Endothelial cell of umbilical vein (primary cell): ENCODE measurements around the gene AGAP4. TPM values are rescaled to one million over a fixed set of nuclear protein-coding genes. Genes with fewer than 3 reads are reported as not detected.
"Not testable (repeated sequence)": the region's sequence is repeated elsewhere in the genome, so short reads cannot be mapped to it uniquely, and the experiment has no call there.

Experiments
- Bru-seq: library from RNA; stranded (reverse); fragments of 400-500 nt; gene quantifications from one replicate; lab custom pipeline; 2021; lab: Mats Ljungman, UMichigan
- BruChase-seq, 2 experiments: library from RNA; stranded (reverse); fragments of 400-500 nt; gene quantifications; one replicate each; lab custom pipeline; 2021; lab: Mats Ljungman, UMichigan
- BruUV-seq: library from RNA; stranded (reverse); fragments of 400-500 nt; replicated peaks from 2 replicates; lab custom pipeline; 2021; lab: Mats Ljungman, UMichigan
- CTCF ChIA-PET: fragments of 300-600, 350-600 bp; sonication (Branson Sonifier 250); formaldehyde crosslinking; loops from one replicate; lab custom pipeline; 2021; ENCODE audit warnings: antibody characterized with exemption, inconsistent platforms; lab: Charles Lee
- POLR2A ChIA-PET: fragments of 300-600, 350-600 bp; sonication (Branson Sonifier 250); formaldehyde crosslinking; loops from one replicate; lab custom pipeline; 2021; ENCODE audit warnings: antibody characterized with exemption, inconsistent platforms; lab: Charles Lee
- DNase-seq: peaks from one replicate; pipeline ENCODE4 v3.0.0-alpha.2; 2011; ENCODE audit warnings: low read depth, low spot score
- FAIRE-seq: peaks from 2 replicates; lab custom pipeline; 2011; peaks lifted over from hg19 to GRCh38; lab: Jason Lieb, UNC
- H2AFZ ChIP-seq: 2 replicates; pipeline ENCODE4 v1.6.0; 2012; ENCODE audit warnings: low read depth, low read length, control low read depth, inconsistent platforms
- H3K27ac ChIP-seq: 2 replicates; pipeline ENCODE4 v1.5.1; 2011; ENCODE audit warnings: low read depth, mild to moderate bottlenecking, control low read depth, low read length, moderate library complexity; ENCODE audit not compliant: insufficient read depth
- H3K27me3 ChIP-seq, 2 experiments: 2 replicates each; pipeline versions ENCODE4 v1.6.0 to v1.6.1; 2011; ENCODE audit warnings: low read length in 2 of 2, mixed read lengths in 1 of 2; ENCODE audit not compliant: control insufficient read depth in 2 of 2, insufficient read depth in 2 of 2
- H3K36me3 ChIP-seq, 2 experiments: 2 replicates in 1 of 2; 3 replicates in 1 of 2; pipeline ENCODE4 v1.5.1; 2011; ENCODE audit warnings: low read length in 2 of 2, mild to moderate bottlenecking in 1 of 2, moderate library complexity in 1 of 2; ENCODE audit not compliant: control insufficient read depth in 2 of 2, insufficient read depth in 2 of 2; ENCODE audit errors: extremely low read depth in 1 of 2
- H3K4me1 ChIP-seq: 3 replicates; pipeline ENCODE4 v1.5.1; 2011; ENCODE audit warnings: mild to moderate bottlenecking, low read length; ENCODE audit not compliant: control insufficient read depth, insufficient read depth; ENCODE audit errors: extremely low read depth
- H3K4me2 ChIP-seq: 2 replicates; pipeline ENCODE4 v1.6.1; 2011; ENCODE audit warnings: low read length, control low read depth, mixed read lengths; ENCODE audit not compliant: insufficient read depth
- H3K4me3 ChIP-seq, 3 experiments: fragments of 200-600 bp in 1 of 3; sonication (generic), shearing (Covaris generic) in 1 of 3; replicated peaks in 1 of 3; 2 replicates each; pipeline ENCODE4 v1.5.1; 2011 to 2016; ENCODE audit warnings: control low read depth in 3 of 3, low read length in 3 of 3, mild to moderate bottlenecking in 2 of 3, inconsistent platforms in 1 of 3, low read depth in 1 of 3, moderate library complexity in 1 of 3; ENCODE audit not compliant: insufficient read depth in 1 of 3
- H3K79me2 ChIP-seq: 2 replicates; pipeline ENCODE4 v1.6.0; 2012; ENCODE audit warnings: low read length, inconsistent platforms; ENCODE audit not compliant: control insufficient read depth, insufficient read depth
- H3K9ac ChIP-seq: replicated peaks from 2 replicates; pipeline ENCODE3; 2011; ENCODE audit warnings: low read length, control low read depth; ENCODE audit not compliant: insufficient read depth; ENCODE audit errors: extremely low read depth
- H3K9me1 ChIP-seq: replicated peaks from 3 replicates; pipeline ENCODE4 v1.6.0; 2011; ENCODE audit warnings: mild to moderate bottlenecking, low read length; ENCODE audit not compliant: control insufficient read depth, insufficient read depth; ENCODE audit errors: extremely low read depth
- H3K9me3 ChIP-seq: replicated peaks from 2 replicates; pipeline ENCODE4 v1.5.1; 2012; ENCODE audit warnings: low read length, inconsistent platforms; ENCODE audit not compliant: control insufficient read depth, insufficient read depth
- H4K20me1 ChIP-seq: replicated peaks from 2 replicates; pipeline ENCODE3; 2011; ENCODE audit warnings: mild to moderate bottlenecking, low read length; ENCODE audit not compliant: control insufficient read depth, insufficient read depth; ENCODE audit errors: extremely low read depth
- dilution Hi-C: fragments of 300-500 bp; cut with MboI; formaldehyde crosslinking; loops from one replicate; pipeline ENCODE4 v1.15.0; 2019; ENCODE audit warnings: low sequenced_read_pairs; ENCODE audit not compliant: extremely low pct_ligation_motif_present
- intact Hi-C: fragments of 100-400 bp; cut with micrococcal nuclease; formaldehyde crosslinking; loops from one replicate; pipeline ENCODE4 v1.10.0; 2022
- long read RNA-seq: library from polyadenylated mRNA; stranded (forward); transcript quantifications from one replicate; pipeline ENCODE4 v2.0.0, GENCODE V29; 2021
- polyA minus RNA-seq, 3 experiments: library from RNA; depleted of rRNA, polyadenylated mRNA; stranded (reverse); fragments of >200 nt; gene quantifications; 1 replicate in 1 of 3; 2 replicates in 2 of 3; pipeline ENCODE4 v1.2.3, GENCODE V29; 2011
- polyA plus RNA-seq, 4 experiments: library from polyadenylated mRNA; depleted of rRNA in 3 of 4; stranded (reverse) in 3 of 4; unstranded in 1 of 4; fragments of >200 nt; gene quantifications; 2 replicates each; pipeline versions ENCODE4 v1.2.1 to v1.2.3, GENCODE V29; 2011 to 2012; ENCODE audit warnings: missing spikeins in 1 of 4
- total RNA-seq: library from RNA; stranded (reverse); gene quantifications from 2 replicates; pipeline ENCODE4 v1.2.3, GENCODE V29; 2021

Gene AGAP4
- total RNA-seq = 16.2 and 18.2 TPM in 2 replicates
- polyA plus RNA-seq = 11.4 and 12.7 TPM in 2 replicates
- polyA plus RNA-seq (2011; cell fraction: cytosol; rRNA removed) = 6.0 and 7.1 TPM in 2 replicates
- 88.4 and 92.9 TPM in 2 replicates for polyA plus RNA-seq (2011; cell fraction: nucleus; rRNA removed)
- 8.7 and 11.3 TPM in 2 replicates for polyA plus RNA-seq (2012)
- 13.1 and 18.6 TPM in 2 replicates for polyA minus RNA-seq
- polyA minus RNA-seq (2011; cell fraction: cytosol; rRNA and poly(A)+ RNA removed) = 2.4 TPM
- polyA minus RNA-seq (2011; cell fraction: nucleus; rRNA and poly(A)+ RNA removed) = 18.1 and 26.9 TPM in 2 replicates
- Bru-seq, nascent RNA = percentile 69 among the genes with signal in this experiment
- BruChase-seq, experiment 1, labeled RNA remaining after a 6-hour chase = percentile 62 among the genes with signal in this experiment
- percentile 74 among the genes with signal in this experiment for BruChase-seq, experiment 2, labeled RNA remaining after a 2-hour chase
- long read RNA-seq = 0 reads

GRCh38 chr10:45847400-45847799 lies at the start of gene AGAP4:
Gene AGAP4, minus strand, starts transcription at chr10:45847500. Its CDS starts 153 bp downstream, at chr10:45847347.
- H2AFZ ChIP-seq, H3K4me2 ChIP-seq, H3K27ac ChIP-seq, CTCF ChIA-PET, H3K9ac ChIP-seq, DNase-seq, H3K27me3 ChIP-seq, H3K79me2 ChIP-seq, H3K36me3 ChIP-seq, H4K20me1 ChIP-seq, POLR2A ChIA-PET, H3K9me3 ChIP-seq, intact Hi-C loops, dilution Hi-C loops, H3K9me1 ChIP-seq, BruUV-seq, FAIRE-seq, H3K4me1 ChIP-seq, H3K4me3 ChIP-seq: not testable (repeated sequence)

- BruUV-seq, H3K4me3 ChIP-seq, intact Hi-C loops, H2AFZ ChIP-seq, H3K9me1 ChIP-seq, CTCF ChIA-PET, H3K27me3 ChIP-seq, H3K27ac ChIP-seq, DNase-seq, H3K9ac ChIP-seq, H3K9me3 ChIP-seq, H3K79me2 ChIP-seq, dilution Hi-C loops, H4K20me1 ChIP-seq, POLR2A ChIA-PET, H3K4me2 ChIP-seq, FAIRE-seq, H3K36me3 ChIP-seq, H3K4me1 ChIP-seq: not testable (repeated sequence)
These were observed 43.4 kb upstream of the AGAP4 start for GRCh38 chr10:45890721-45891120.

DNA sequence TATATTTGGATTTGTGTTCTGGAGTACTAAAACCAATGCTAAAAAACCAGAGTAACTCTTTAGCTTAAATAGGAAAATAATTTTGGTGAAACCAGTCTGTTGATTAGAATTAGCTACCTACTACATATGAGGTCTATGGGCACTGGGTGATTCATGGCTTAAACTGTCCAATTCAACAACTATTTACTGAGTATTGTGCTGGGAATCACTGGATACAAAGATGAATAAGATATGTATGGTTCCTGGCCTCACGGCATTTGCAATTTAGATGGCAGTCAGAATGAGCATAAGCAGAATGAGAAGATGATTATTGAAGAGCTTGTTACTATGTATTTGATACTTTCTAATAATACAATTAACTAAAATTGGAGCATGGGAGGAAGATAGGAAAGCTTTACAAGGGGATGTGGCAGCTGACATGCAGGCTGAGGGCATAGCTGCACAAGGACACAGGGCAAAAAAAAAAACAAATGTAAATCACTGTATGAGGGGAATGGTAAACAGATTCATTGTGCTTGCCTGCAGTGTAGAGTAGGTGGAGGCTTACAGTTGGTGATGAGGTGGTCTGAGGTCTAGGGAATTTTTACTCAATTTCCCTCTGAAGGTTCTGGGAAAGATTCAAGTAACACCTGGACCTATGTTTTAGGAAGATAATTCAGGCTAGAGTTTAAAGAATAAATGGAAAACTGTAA lies 42.4 kb upstream of the AGAP4 start:
- H3K9me1 ChIP-seq, dilution Hi-C loops, BruUV-seq, H3K4me3 ChIP-seq, intact Hi-C loops, FAIRE-seq, H3K79me2 ChIP-seq, H3K9me3 ChIP-seq, POLR2A ChIA-PET, H3K27me3 ChIP-seq, H3K4me1 ChIP-seq, H3K27ac ChIP-seq, DNase-seq, H2AFZ ChIP-seq, H3K36me3 ChIP-seq, H4K20me1 ChIP-seq, CTCF ChIA-PET, H3K4me2 ChIP-seq, H3K9ac ChIP-seq: not testable (repeated sequence)

GRCh38 chr10:45882880-45883279 lies 35.6 kb upstream of the AGAP4 start:
- H3K9ac ChIP-seq, H3K9me1 ChIP-seq, H2AFZ ChIP-seq, H3K9me3 ChIP-seq, H3K27me3 ChIP-seq, dilution Hi-C loops, H3K36me3 ChIP-seq, FAIRE-seq, H3K27ac ChIP-seq, H4K20me1 ChIP-seq, CTCF ChIA-PET, intact Hi-C loops, H3K4me2 ChIP-seq, H3K4me3 ChIP-seq, H3K79me2 ChIP-seq, H3K4me1 ChIP-seq, POLR2A ChIA-PET, BruUV-seq, DNase-seq: not testable (repeated sequence)
